IMR-90 (cell line): Measurements from ENCODE around the gene SLC9A5. TPM values are rescaled to one million over a fixed set of nuclear protein-coding genes. Genes with fewer than 3 reads are reported as not detected.

Experiments used
- ATAC-seq: fragments of 200-7000 bp; cut with Tn5 transposase; 2 replicates; pipeline ENCODE4 v1.9.1; 2020; ENCODE audit warnings: low read depth, mild to moderate bottlenecking, moderate library complexity
- BruUV-seq: library from RNA; stranded (reverse); fragments of 400-500 nt; replicated peaks from 2 replicates; lab custom pipeline; 2021; lab: Mats Ljungman, UMichigan
- CTCF ChIA-PET: fragments of 300-600 bp; formaldehyde crosslinking; extraction: SDS; loops from one replicate; lab custom pipeline; 2021; ENCODE audit warnings: antibody characterized with exemption; lab: Yijun Ruan, JAX
- POLR2A ChIA-PET: fragments of 300-600 bp; sonication (Branson Sonifier 250); formaldehyde crosslinking; loops from one replicate; lab custom pipeline; 2022; ENCODE audit warnings: antibody characterized with exemption; ENCODE audit not compliant: unreplicated experiment; lab: Charles Lee
- DNase-seq: peaks from one replicate; pipeline ENCODE4 v3.0.0; 2013
- H2AFZ ChIP-seq: replicated peaks from 2 replicates; pipeline ENCODE3; 2013; ENCODE audit warnings: low read length, mild to moderate bottlenecking; ENCODE audit not compliant: poor library complexity
- H2AK5ac ChIP-seq: 2 replicates; pipeline ENCODE4 v1.6.1; 2013; ENCODE audit warnings: low read depth, low read length, inconsistent platforms
- H2AK9ac ChIP-seq: replicated peaks from 2 replicates; pipeline ENCODE3; 2013; ENCODE audit warnings: mild to moderate bottlenecking, low read depth, low read length, moderate library complexity; ENCODE audit not compliant: poor library complexity
- H2BK120ac ChIP-seq: 2 replicates; pipeline ENCODE4 v1.6.1; 2013; ENCODE audit warnings: low read depth, low read length, inconsistent platforms
- H2BK15ac ChIP-seq: 3 replicates; pipeline ENCODE4 v1.6.1; 2013; ENCODE audit warnings: low read depth, low read length, inconsistent platforms
- H2BK20ac ChIP-seq: 2 replicates; pipeline ENCODE4 v1.6.1; 2013; ENCODE audit warnings: low read depth, mild to moderate bottlenecking, inconsistent platforms, low read length, moderate library complexity
- H2BK5ac ChIP-seq: 2 replicates; pipeline ENCODE4 v1.6.1; 2013; ENCODE audit warnings: mild to moderate bottlenecking, low read depth, low read length, inconsistent platforms; ENCODE audit not compliant: poor library complexity, severe bottlenecking
- H3K14ac ChIP-seq: replicated peaks from 2 replicates; pipeline ENCODE4 v1.6.1; 2013; ENCODE audit warnings: low read depth, low read length, inconsistent platforms
- H3K18ac ChIP-seq: 2 replicates; pipeline ENCODE4 v1.6.1; 2013; ENCODE audit warnings: low read depth, low read length, control low read depth
- H3K23ac ChIP-seq: 2 replicates; pipeline ENCODE4 v1.6.1; 2013; ENCODE audit warnings: low read depth, low read length, inconsistent platforms
- H3K27ac ChIP-seq: 2 replicates; pipeline ENCODE4 v1.5.1; 2013; ENCODE audit warnings: mild to moderate bottlenecking, control low read depth, low read length; ENCODE audit not compliant: insufficient read depth
- H3K27me3 ChIP-seq: 2 replicates; pipeline ENCODE4 v1.6.1; 2013; ENCODE audit warnings: low read length; ENCODE audit not compliant: control insufficient read depth, insufficient read depth
- H3K36me3 ChIP-seq: 2 replicates; pipeline ENCODE4 v1.6.1; 2013; ENCODE audit warnings: low read length, mixed read lengths; ENCODE audit not compliant: control insufficient read depth, insufficient read depth
- H3K4ac ChIP-seq: 2 replicates; pipeline ENCODE4 v1.6.1; 2013; ENCODE audit warnings: low read depth, low read length, inconsistent platforms
- H3K4me1 ChIP-seq: 2 replicates; pipeline ENCODE4 v1.6.1; 2013; ENCODE audit warnings: low read length, mixed read lengths; ENCODE audit not compliant: control insufficient read depth, insufficient read depth
- H3K4me2 ChIP-seq: 2 replicates; pipeline ENCODE4 v1.6.1; 2013; ENCODE audit warnings: low read depth, mild to moderate bottlenecking, control low read depth, low read length, moderate library complexity
- H3K4me3 ChIP-seq: 2 replicates; pipeline ENCODE4 v1.5.1; 2013; ENCODE audit warnings: low read depth, mild to moderate bottlenecking, control low read depth, low read length, moderate library complexity; ENCODE audit not compliant: insufficient read depth
- H3K56ac ChIP-seq: 2 replicates; pipeline ENCODE4 v1.6.1; 2013; ENCODE audit warnings: low read length, inconsistent platforms; ENCODE audit not compliant: insufficient read depth; ENCODE audit errors: extremely low read depth
- H3K79me1 ChIP-seq, 2 experiments: 2 replicates each; pipeline ENCODE4 v1.6.1; 2013; ENCODE audit warnings: low read length in 2 of 2, inconsistent platforms in 1 of 2, low read depth in 1 of 2
- H3K9ac ChIP-seq: 2 replicates; pipeline ENCODE4 v1.6.1; 2013; ENCODE audit warnings: low read depth, low read length, control low read depth
- H3K9me1 ChIP-seq: 2 replicates; pipeline ENCODE4 v1.6.1; 2013; ENCODE audit warnings: low read length, inconsistent platforms; ENCODE audit not compliant: insufficient read depth
- H3K9me3 ChIP-seq: 2 replicates; pipeline ENCODE4 v1.6.1; 2013; ENCODE audit warnings: low read length; ENCODE audit not compliant: control insufficient read depth, insufficient read depth
- H4K20me1 ChIP-seq: 2 replicates; pipeline ENCODE4 v1.6.1; 2013; ENCODE audit warnings: low read length, inconsistent platforms; ENCODE audit not compliant: insufficient read depth
- H4K5ac ChIP-seq: 2 replicates; pipeline ENCODE4 v1.6.1; 2013; ENCODE audit warnings: mild to moderate bottlenecking, low read depth, low read length, control low read depth
- H4K8ac ChIP-seq, 2 experiments: 2 replicates each; pipeline ENCODE4 v1.6.1; 2013; ENCODE audit warnings: low read depth in 2 of 2, low read length in 2 of 2, control low read depth in 1 of 2, inconsistent platforms in 1 of 2
- H4K91ac ChIP-seq: 2 replicates; pipeline ENCODE4 v1.6.1; 2013; ENCODE audit warnings: low read depth, low read length, inconsistent platforms; ENCODE audit not compliant: insufficient read depth
- BHLHE40 ChIP-seq: fragments of 150-350 bp; IDR thresholded peaks from 2 replicates; pipeline ENCODE4 v1.6.1; 2016; ENCODE audit warnings: mild to moderate bottlenecking, low read depth, low read length
- WGBS, 2 experiments: methylation state at CpG; one replicate each; pipeline versions ENCODE4 v1.1.5 to v1.1.7; 2013; ENCODE audit warnings: missing lambda C conversion rate in 2 of 2; ENCODE audit not compliant: insufficient read length in 1 of 2; ENCODE audit errors: extremely low coverage in 2 of 2; 5-methylcytosine and 5-hydroxymethylcytosine counted together
- dilution Hi-C: fragments of 300-500 bp; cut with HindIII; formaldehyde crosslinking; loops from one replicate; pipeline ENCODE4 v1.14.3; 2018; ENCODE audit warnings: low sequenced_read_pairs; ENCODE audit not compliant: unreplicated experiment
- in situ Hi-C: fragments of 300-500 bp; cut with MboI; formaldehyde crosslinking; loops from 3 replicates; pipeline ENCODE4 v1.14.3; 2019; ENCODE audit warnings: low sequenced_read_pairs, inconsistent platforms, mixed read lengths
- intact Hi-C: fragments of 100-400 bp; cut with micrococcal nuclease; formaldehyde crosslinking; loops from 2 replicates; pipeline ENCODE4 v1.10.0; 2022
- polyA plus RNA-seq, 3 experiments: library from polyadenylated mRNA; depleted of rRNA; stranded (reverse); fragments of >200 nt; gene quantifications; 2 replicates each; pipeline ENCODE4 v1.2.3, GENCODE V29; 2012; ENCODE audit warnings: low replicate concordance in 1 of 3
- total RNA-seq: library from RNA; depleted of rRNA; stranded (reverse); fragments of >200 nt; gene quantifications from 2 replicates; pipeline ENCODE4 v1.2.3, GENCODE V29; 2012

The SLC9A5 gene
- total and polyA plus RNA-seq, 2 of the 4 experiments (the other 2 are of a cell fraction): 1.8 to 5.7 TPM

DNA sequence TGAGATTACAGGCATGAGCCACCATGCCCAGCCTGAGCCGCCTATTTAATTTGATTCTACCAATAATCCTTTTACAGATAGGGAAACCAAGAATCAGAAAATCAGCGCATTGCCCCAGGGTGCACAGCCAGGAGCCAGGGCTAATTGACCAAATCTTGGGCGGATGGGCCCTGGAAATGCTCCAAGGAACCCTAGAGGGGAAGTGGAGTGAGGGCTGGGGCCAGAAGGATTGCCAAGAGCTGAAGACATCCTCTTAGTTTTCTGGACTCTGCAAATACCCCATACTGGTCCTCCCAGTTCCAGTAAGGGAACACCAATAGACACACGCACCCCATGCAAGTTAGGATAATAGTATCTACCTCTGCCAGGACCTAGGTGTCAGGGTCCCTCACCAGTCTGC lies 5.3 kb upstream of the SLC9A5 start:
- H2AK5ac ChIP-seq: peak overlapping the region; percentile 96
- peak overlapping the region; percentile 80 for H2BK5ac ChIP-seq
- peaks cover 50% of the 10 kb centered on the region for H3K4me1 ChIP-seq
- H2BK15ac ChIP-seq: peak overlapping the region; percentile 95; the same call in 2 of the 3 replicates
- no peak for TF ChIP-seq BHLHE40
- peaks cover 37 to 81% of the 10 kb centered on the region in 2 experiments; a peak in 3 of 4 replicates for H3K79me1 ChIP-seq
- no CpG with 5 or more reads among the region's 4 CpGs for WGBS, 2 experiments
- peak overlapping the region; percentile 88 for H3K27ac ChIP-seq
- no peak overlapping the region for H3K4me3 ChIP-seq
- peak overlapping the region; percentile 37 for H2AFZ ChIP-seq
- peaks cover 9% of the 10 kb centered on the region for H3K36me3 ChIP-seq
- H2BK120ac ChIP-seq: peak overlapping the region; percentile 91
- peak overlapping the region; percentile 95 for H2AK9ac ChIP-seq
- H4K20me1 ChIP-seq: no peaks in the 10 kb centered on the region; the same call in none of the 2 replicates
- H3K23ac ChIP-seq: peak overlapping the region; percentile 91
- CTCF ChIA-PET: no interaction called here
- no peak for ATAC-seq
- H3K9ac ChIP-seq: no peak overlapping the region
- H3K4me2 ChIP-seq: no peak overlapping the region
- no peak overlapping the region for H3K56ac ChIP-seq
- H3K9me1 ChIP-seq: peaks cover 48% of the 10 kb centered on the region
- H3K18ac ChIP-seq: no peak overlapping the region
- in situ Hi-C loops: no loop called here
- H4K91ac ChIP-seq: peak overlapping the region; percentile 89
- H3K27me3 ChIP-seq: no peaks in the 10 kb centered on the region
- H4K8ac ChIP-seq: peak overlapping the region; percentile 61 to 85; a peak in 2 of 4 replicates
- intact Hi-C loops: no loop called here
- POLR2A ChIA-PET: no interaction called here
- peak overlapping the region; percentile 92 for H3K14ac ChIP-seq
- peak overlapping the region; percentile 96 for H3K4ac ChIP-seq
- dilution Hi-C loops: no loop called here
- H3K9me3 ChIP-seq: no peaks in the 10 kb centered on the region
- no peak for DNase-seq
- no TSS peak for BruUV-seq
- peak overlapping the region; percentile 92 for H2BK20ac ChIP-seq
- H4K5ac ChIP-seq: peak overlapping the region; percentile 54; the same call in 1 of the 2 replicates
